Endothelial cell of umbilical vein (primary cell): ENCODE data around the gene RAP1GDS1. TPM values are rescaled to one million over a fixed set of nuclear protein-coding genes. Genes with fewer than 3 reads are reported as not detected.
A peak's percentile ranks its signal among the peaks of the same experiment; 100 is the strongest.

Experiments used
- BruUV-seq: library from RNA; stranded (reverse); fragments of 400-500 nt; replicated peaks from 2 replicates; lab custom pipeline; 2021; lab: Mats Ljungman, UMichigan
- CTCF ChIA-PET: fragments of 300-600, 350-600 bp; sonication (Branson Sonifier 250); formaldehyde crosslinking; loops from one replicate; lab custom pipeline; 2021; ENCODE audit warnings: antibody characterized with exemption, inconsistent platforms; lab: Charles Lee
- POLR2A ChIA-PET: fragments of 300-600, 350-600 bp; sonication (Branson Sonifier 250); formaldehyde crosslinking; loops from one replicate; lab custom pipeline; 2021; ENCODE audit warnings: antibody characterized with exemption, inconsistent platforms; lab: Charles Lee
- DNase-seq: peaks from one replicate; pipeline ENCODE4 v3.0.0-alpha.2; 2011; ENCODE audit warnings: low read depth, low spot score
- FAIRE-seq: peaks from 2 replicates; lab custom pipeline; 2011; peaks lifted over from hg19 to GRCh38; lab: Jason Lieb, UNC
- H2AFZ ChIP-seq: 2 replicates; pipeline ENCODE4 v1.6.0; 2012; ENCODE audit warnings: low read depth, low read length, control low read depth, inconsistent platforms
- H3K27ac ChIP-seq: 2 replicates; pipeline ENCODE4 v1.5.1; 2011; ENCODE audit warnings: low read depth, mild to moderate bottlenecking, control low read depth, low read length, moderate library complexity; ENCODE audit not compliant: insufficient read depth
- H3K27me3 ChIP-seq, 2 experiments: 2 replicates each; pipeline versions ENCODE4 v1.6.0 to v1.6.1; 2011; ENCODE audit warnings: low read length in 2 of 2, mixed read lengths in 1 of 2; ENCODE audit not compliant: control insufficient read depth in 2 of 2, insufficient read depth in 2 of 2
- H3K36me3 ChIP-seq, 2 experiments: 2 replicates in 1 of 2; 3 replicates in 1 of 2; pipeline ENCODE4 v1.5.1; 2011; ENCODE audit warnings: low read length in 2 of 2, mild to moderate bottlenecking in 1 of 2, moderate library complexity in 1 of 2; ENCODE audit not compliant: control insufficient read depth in 2 of 2, insufficient read depth in 2 of 2; ENCODE audit errors: extremely low read depth in 1 of 2
- H3K4me1 ChIP-seq: 3 replicates; pipeline ENCODE4 v1.5.1; 2011; ENCODE audit warnings: mild to moderate bottlenecking, low read length; ENCODE audit not compliant: control insufficient read depth, insufficient read depth; ENCODE audit errors: extremely low read depth
- H3K4me2 ChIP-seq: 2 replicates; pipeline ENCODE4 v1.6.1; 2011; ENCODE audit warnings: low read length, control low read depth, mixed read lengths; ENCODE audit not compliant: insufficient read depth
- H3K4me3 ChIP-seq, 3 experiments: fragments of 200-600 bp in 1 of 3; sonication (generic), shearing (Covaris generic) in 1 of 3; replicated peaks in 1 of 3; 2 replicates each; pipeline ENCODE4 v1.5.1; 2011 to 2016; ENCODE audit warnings: control low read depth in 3 of 3, low read length in 3 of 3, mild to moderate bottlenecking in 2 of 3, inconsistent platforms in 1 of 3, low read depth in 1 of 3, moderate library complexity in 1 of 3; ENCODE audit not compliant: insufficient read depth in 1 of 3
- H3K79me2 ChIP-seq: 2 replicates; pipeline ENCODE4 v1.6.0; 2012; ENCODE audit warnings: low read length, inconsistent platforms; ENCODE audit not compliant: control insufficient read depth, insufficient read depth
- H3K9ac ChIP-seq: replicated peaks from 2 replicates; pipeline ENCODE3; 2011; ENCODE audit warnings: low read length, control low read depth; ENCODE audit not compliant: insufficient read depth; ENCODE audit errors: extremely low read depth
- H3K9me1 ChIP-seq: replicated peaks from 3 replicates; pipeline ENCODE4 v1.6.0; 2011; ENCODE audit warnings: mild to moderate bottlenecking, low read length; ENCODE audit not compliant: control insufficient read depth, insufficient read depth; ENCODE audit errors: extremely low read depth
- H3K9me3 ChIP-seq: replicated peaks from 2 replicates; pipeline ENCODE4 v1.5.1; 2012; ENCODE audit warnings: low read length, inconsistent platforms; ENCODE audit not compliant: control insufficient read depth, insufficient read depth
- H4K20me1 ChIP-seq: replicated peaks from 2 replicates; pipeline ENCODE3; 2011; ENCODE audit warnings: mild to moderate bottlenecking, low read length; ENCODE audit not compliant: control insufficient read depth, insufficient read depth; ENCODE audit errors: extremely low read depth
- CTCF ChIP-seq, 2 donors: IDR thresholded peaks; 1 replicate in 1 of 2; 2 replicates in 1 of 2; pipeline ENCODE4 v1.5.1; 2011; ENCODE audit warnings: low read length in 2 of 2, mild to moderate bottlenecking in 2 of 2, moderate library complexity in 2 of 2, control low read depth in 1 of 2, inconsistent platforms in 1 of 2, low read depth in 1 of 2; ENCODE audit not compliant: insufficient read depth in 1 of 2; ENCODE audit errors: extremely low read depth in 1 of 2
- EZH2 ChIP-seq: IDR thresholded peaks from 2 replicates; pipeline ENCODE4 v1.6.1; 2012; ENCODE audit warnings: borderline replicate concordance, low read depth, mild to moderate bottlenecking, moderate library complexity, low read length, inconsistent platforms; ENCODE audit not compliant: severe bottlenecking
- GATA2 ChIP-seq: IDR thresholded peaks from 2 replicates; pipeline ENCODE4 v1.7.0; 2011; ENCODE audit warnings: low read depth, mild to moderate bottlenecking, moderate library complexity, mixed read lengths, low read length; ENCODE audit not compliant: insufficient read length, insufficient read depth
- JUN ChIP-seq: IDR thresholded peaks from 2 replicates; pipeline ENCODE4 v1.6.1; 2011; ENCODE audit warnings: borderline replicate concordance, low read depth; ENCODE audit not compliant: insufficient read length, insufficient read depth
- MAX ChIP-seq: IDR thresholded peaks from 2 replicates; pipeline ENCODE4 v1.6.1; 2011; ENCODE audit not compliant: insufficient read depth, insufficient read length
- MYC ChIP-seq: IDR thresholded peaks from one replicate; pipeline ENCODE4 v1.6.1; 2011; ENCODE audit warnings: mild to moderate bottlenecking, low read depth, low read length
- POLR2A ChIP-seq: IDR thresholded peaks from 2 replicates; pipeline ENCODE4 v1.6.1; 2012; ENCODE audit warnings: low read depth, mild to moderate bottlenecking, control low read depth, low read length
- POLR2AphosphoS5 ChIP-seq: IDR thresholded peaks from 2 replicates; pipeline ENCODE4 v1.6.1; 2012; ENCODE audit warnings: low read depth, mild to moderate bottlenecking, control low read depth, low read length, moderate library complexity; ENCODE audit not compliant: insufficient read depth
- dilution Hi-C: fragments of 300-500 bp; cut with MboI; formaldehyde crosslinking; loops from one replicate; pipeline ENCODE4 v1.15.0; 2019; ENCODE audit warnings: low sequenced_read_pairs; ENCODE audit not compliant: extremely low pct_ligation_motif_present
- intact Hi-C: fragments of 100-400 bp; cut with micrococcal nuclease; formaldehyde crosslinking; loops from one replicate; pipeline ENCODE4 v1.10.0; 2022
- polyA plus RNA-seq, 4 experiments: library from polyadenylated mRNA; depleted of rRNA in 3 of 4; stranded (reverse) in 3 of 4; unstranded in 1 of 4; fragments of >200 nt; gene quantifications; 2 replicates each; pipeline versions ENCODE4 v1.2.1 to v1.2.3, GENCODE V29; 2011 to 2012; ENCODE audit warnings: missing spikeins in 1 of 4
- total RNA-seq: library from RNA; stranded (reverse); gene quantifications from 2 replicates; pipeline ENCODE4 v1.2.3, GENCODE V29; 2021

RAP1GDS1 gene
- total and polyA plus RNA-seq, 2 donors (not counting 3 experiments of a cell fraction or from before 2014, with no cell fraction given) = 17.6 to 52.8 TPM

GRCh38 chr4:98468709-98469108 lies 207.5 kb downstream of the RAP1GDS1 start:
- peaks cover 17% of the 10 kb centered on the region for H3K4me1 ChIP-seq
- H3K79me2 ChIP-seq = no peaks in the 10 kb centered on the region
- H4K20me1 ChIP-seq = no peaks in the 10 kb centered on the region
- no peak overlapping the region for H3K9ac ChIP-seq
- H3K9me3 ChIP-seq = no peaks in the 10 kb centered on the region
- ChIA-PET POLR2A (no interaction called here), CTCF (interaction anchor here (0.9 to 3.3 kb wide), 31 partner anchors 8 to 588 kb away, joined by 3 to 59 read pairs (median 7); partner anchors contain the start of genes EIF4E, METAP1 and TSPAN5)
- BruUV-seq = no TSS peak
- peak overlapping the region; percentile 17 for H2AFZ ChIP-seq
- peak overlapping the region; percentile 51 for H3K27ac ChIP-seq
- dilution Hi-C loops (no loop called here), intact Hi-C loops (loop anchor here (1.0 to 10.0 kb wide), 7 partner anchors 38 to 588 kb away; partner anchors contain the start of gene RAP1GDS1)
- H3K27me3 ChIP-seq = no peaks in the 10 kb centered on the region
- FAIRE-seq (peak; percentile 75), DNase-seq (peak; percentile 84)
- H3K9me1 ChIP-seq = no peaks in the 10 kb centered on the region
- TF ChIP-seq POLR2AphosphoS5 = no peak
- no peak for TF ChIP-seq EZH2
- no peak for TF ChIP-seq GATA2
- TF ChIP-seq CTCF (IDR thresholded peaks at IDR 0.05; ENCODE audit: extremely low read depth in 1 of 2, insufficient read depth in 1 of 2, low read depth in 1 of 2, low read length in 2 of 2) = no peak
- no peak for TF ChIP-seq MYC
- TF ChIP-seq POLR2A = no peak
- no peak for TF ChIP-seq MAX
- TF ChIP-seq JUN = no peak
- no peak overlapping the region for H3K4me3 ChIP-seq
- H3K4me2 ChIP-seq = peak overlapping the region; percentile 20
- H3K36me3 ChIP-seq = peaks cover 4 to 8% of the 10 kb centered on the region in 2 experiments
